Stimulated activated memory B cell treated with anti-CD40 and anti-IgM and Interleukin-4, amounts not matched to agents 10 μg/mL and 1 μg/mL and 100 μg/mL, for 72 hours (primary cell): ENCODE results near the gene SH3BGR.

Experiments used
- ATAC-seq: fragments of 150-1000 bp; cut with Tn5 transposase; 2 replicates; pipeline ENCODE4 v1.10.0; 2021
- H3K27ac Mint-ChIP-seq: one replicate; pipeline ENCODE4 v1.8.0; 2022; ENCODE audit warnings: mild to moderate bottlenecking, mixed read lengths
- H3K27me3 Mint-ChIP-seq: one replicate; pipeline ENCODE4 v1.8.0; 2022; ENCODE audit warnings: mixed read lengths
- H3K36me3 Mint-ChIP-seq: one replicate; pipeline ENCODE4 v1.8.0; 2022; ENCODE audit warnings: mixed read lengths
- H3K4me1 Mint-ChIP-seq: one replicate; pipeline ENCODE4 v1.8.0; 2022; ENCODE audit warnings: mixed read lengths
- H3K4me3 Mint-ChIP-seq: one replicate; pipeline ENCODE4 v1.8.0; 2022; ENCODE audit warnings: mild to moderate bottlenecking, moderate library complexity, mixed read lengths
- H3K9me3 Mint-ChIP-seq: one replicate; pipeline ENCODE4 v1.8.0; 2022; ENCODE audit warnings: mixed read lengths

The SH3BGR gene

GRCh38 chr21:39447264-39447663 lies 4.5 kb upstream of the SH3BGR start:
- Mint-ChIP-seq H3K27me3 (peaks cover 21% of the 10 kb centered on the region), H3K36me3 (no peaks in the 10 kb centered on the region), H3K4me3 (no peak overlapping the region), H3K27ac (no peak overlapping the region), H3K4me1 (peaks cover 11% of the 10 kb centered on the region), H3K9me3 (no peaks in the 10 kb centered on the region)
- no peak for ATAC-seq

DNA sequence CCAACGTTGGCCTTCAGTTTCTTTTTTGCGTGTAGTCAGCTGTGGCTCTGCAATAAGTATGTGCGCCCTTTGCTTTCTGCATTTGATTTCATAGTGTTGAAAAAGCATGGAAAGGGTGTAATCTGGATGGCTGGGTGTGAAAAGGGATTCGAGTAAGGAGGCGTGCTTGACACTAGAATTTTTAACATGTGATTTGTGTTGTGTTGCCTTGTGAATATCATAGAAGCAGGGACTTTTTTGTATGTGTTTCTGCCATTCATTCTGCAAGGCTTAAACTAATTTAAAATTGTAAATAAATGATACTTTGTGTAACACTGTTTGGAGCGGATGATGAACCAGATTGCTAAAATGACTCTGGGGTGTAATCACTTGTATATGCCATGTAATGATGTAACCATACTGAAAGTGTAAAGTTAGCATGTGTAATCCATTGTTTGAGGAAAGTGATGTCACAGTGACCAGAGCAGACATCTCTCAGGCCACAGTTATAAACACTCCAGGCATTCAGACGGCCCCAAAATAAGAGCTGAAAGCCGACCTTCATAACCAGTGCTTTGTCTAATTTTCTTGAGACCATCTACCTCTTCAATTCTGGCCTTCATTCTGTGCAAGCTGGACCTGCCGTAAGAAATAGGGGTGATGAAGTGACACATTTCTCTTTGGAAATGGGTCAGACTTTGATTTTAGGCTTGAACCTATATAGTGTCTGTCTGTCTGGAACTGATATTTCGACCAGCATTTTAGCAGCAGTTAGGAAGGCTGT lies 618 bp downstream of the SH3BGR start:
- H3K4me3 Mint-ChIP-seq, result no peak overlapping the region
- H3K9me3 Mint-ChIP-seq, result no peaks in the 10 kb centered on the region
- H3K27me3 Mint-ChIP-seq, result peaks cover 8% of the 10 kb centered on the region
- no peaks in the 10 kb centered on the region for H3K36me3 Mint-ChIP-seq
- no peak for ATAC-seq
- H3K4me1 Mint-ChIP-seq, result no peaks in the 10 kb centered on the region
- no peak overlapping the region for H3K27ac Mint-ChIP-seq

DNA sequence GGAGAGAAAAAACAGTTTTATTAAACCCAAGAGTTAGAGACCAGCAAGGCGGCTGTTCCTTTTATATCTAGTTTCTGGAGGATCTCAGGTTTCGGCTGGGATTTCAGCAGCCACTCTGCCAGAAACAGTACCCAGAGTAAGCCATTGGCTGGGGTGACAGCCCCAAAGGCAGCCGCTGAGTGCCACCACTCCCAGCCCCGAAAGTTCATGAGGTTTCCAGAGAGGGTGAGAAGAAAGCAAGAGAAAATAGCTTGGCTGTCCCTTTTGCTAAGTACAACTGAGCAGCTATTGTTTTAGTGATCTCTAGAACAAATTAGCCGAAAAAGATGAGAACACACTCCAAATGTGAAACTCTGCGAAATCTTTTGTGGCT lies 1.2 kb downstream of the SH3BGR start:
- H3K9me3 Mint-ChIP-seq, result no peaks in the 10 kb centered on the region
- H3K27me3 Mint-ChIP-seq, result peaks cover 8% of the 10 kb centered on the region
- no peaks in the 10 kb centered on the region for H3K36me3 Mint-ChIP-seq
- H3K4me1 Mint-ChIP-seq, result no peaks in the 10 kb centered on the region
- H3K4me3 Mint-ChIP-seq, result no peak overlapping the region
- no peak overlapping the region for H3K27ac Mint-ChIP-seq
- ATAC-seq, result no peak

DNA sequence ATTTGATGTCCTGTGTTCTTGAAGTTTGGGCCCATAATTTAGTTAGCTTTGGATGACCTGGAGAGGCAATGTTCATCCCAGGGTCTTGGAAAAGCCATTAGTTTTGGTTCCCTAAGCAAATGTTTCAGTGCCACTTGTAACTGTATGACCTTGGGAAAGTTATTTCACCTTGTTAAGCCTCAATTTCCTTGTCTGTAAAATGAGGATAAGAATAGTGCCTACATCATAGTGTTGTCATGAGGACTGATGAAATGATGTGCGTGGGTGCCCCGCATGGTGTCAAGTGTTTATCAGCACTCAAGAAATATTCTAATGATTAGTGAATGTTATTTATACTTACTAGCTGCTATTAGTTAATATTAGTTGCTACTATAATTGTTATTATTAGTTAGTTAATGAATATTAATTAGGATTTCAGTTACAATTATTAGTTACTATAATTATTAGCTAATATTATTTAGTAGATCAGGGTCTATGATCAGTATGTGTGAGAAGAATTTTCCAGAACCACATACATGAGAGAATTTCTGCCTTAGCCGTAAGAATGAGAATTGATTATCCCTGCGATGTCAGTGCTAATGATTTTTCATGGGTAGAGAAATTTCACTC lies 1.9 kb downstream of the SH3BGR start:
- H3K27ac Mint-ChIP-seq, result no peak overlapping the region
- ATAC-seq, result no peak
- H3K27me3 Mint-ChIP-seq, result peaks cover 8% of the 10 kb centered on the region
- no peaks in the 10 kb centered on the region for H3K36me3 Mint-ChIP-seq
- H3K9me3 Mint-ChIP-seq, result no peaks in the 10 kb centered on the region
- H3K4me1 Mint-ChIP-seq, result no peaks in the 10 kb centered on the region
- no peak overlapping the region for H3K4me3 Mint-ChIP-seq

- peaks cover 6% of the 10 kb centered on the region for H3K27me3 Mint-ChIP-seq
- ATAC-seq, result peak; percentile 51
- no peaks in the 10 kb centered on the region for H3K4me1 Mint-ChIP-seq
- no peak overlapping the region for H3K27ac Mint-ChIP-seq
- H3K9me3 Mint-ChIP-seq, result no peaks in the 10 kb centered on the region
- no peaks in the 10 kb centered on the region for H3K36me3 Mint-ChIP-seq
- H3K4me3 Mint-ChIP-seq, result no peak overlapping the region
Measured at GRCh38 chr21:39454949-39455668, 3.3 kb downstream of the SH3BGR start.

DNA sequence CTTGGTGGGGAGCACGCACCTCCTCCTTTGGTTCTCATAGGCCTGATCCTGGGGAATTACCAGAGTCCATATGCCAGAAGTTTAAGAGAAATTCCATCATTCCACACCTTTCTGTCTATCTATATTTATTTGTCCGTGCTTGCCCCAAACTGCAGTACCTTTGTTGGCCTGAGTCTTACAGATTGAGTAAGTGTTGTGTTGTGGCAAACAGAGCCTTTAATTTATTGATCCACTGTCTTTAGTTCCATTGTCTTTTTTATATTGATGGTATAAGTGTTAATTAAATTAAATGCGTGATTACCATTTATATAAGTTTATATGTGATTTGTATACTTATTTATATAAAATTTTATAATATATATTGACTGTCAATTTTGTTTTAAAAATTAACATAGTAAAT lies 4.9 kb downstream of the SH3BGR start:
- no peaks in the 10 kb centered on the region for H3K9me3 Mint-ChIP-seq

GRCh38 chr21:39461419-39461818 lies 9.6 kb downstream of the SH3BGR start:
- no peak for ATAC-seq
- Mint-ChIP-seq H3K27me3 (no peaks in the 10 kb centered on the region), H3K4me1 (no peaks in the 10 kb centered on the region), H3K4me3 (no peak overlapping the region), H3K36me3 (peaks cover 8% of the 10 kb centered on the region), H3K27ac (no peak overlapping the region), H3K9me3 (peaks cover 2% of the 10 kb centered on the region)

More for the DNA sequence above, 4.9 kb downstream of the SH3BGR start:
- Mint-ChIP-seq H3K36me3 (no peaks in the 10 kb centered on the region), H3K4me3 (no peak overlapping the region), H3K27me3 (no peaks in the 10 kb centered on the region), H3K27ac (no peak overlapping the region), H3K4me1 (no peaks in the 10 kb centered on the region)
- ATAC-seq, result no peak

GRCh38 chr21:39463308-39463707 lies 11.5 kb downstream of the SH3BGR start:
- H3K4me1 Mint-ChIP-seq, result no peaks in the 10 kb centered on the region
- ATAC-seq, result no peak
- H3K27ac Mint-ChIP-seq, result no peak overlapping the region
- peaks cover 3% of the 10 kb centered on the region for H3K9me3 Mint-ChIP-seq
- peaks cover 10% of the 10 kb centered on the region for H3K36me3 Mint-ChIP-seq
- no peak overlapping the region for H3K4me3 Mint-ChIP-seq
- H3K27me3 Mint-ChIP-seq, result no peaks in the 10 kb centered on the region

- H3K4me3 Mint-ChIP-seq, result no peak overlapping the region
- H3K36me3 Mint-ChIP-seq, result peaks cover 10% of the 10 kb centered on the region
- ATAC-seq, result no peak
- H3K4me1 Mint-ChIP-seq, result no peaks in the 10 kb centered on the region
- no peak overlapping the region for H3K27ac Mint-ChIP-seq
- H3K9me3 Mint-ChIP-seq, result peaks cover 5% of the 10 kb centered on the region
- peaks cover 9% of the 10 kb centered on the region for H3K27me3 Mint-ChIP-seq
Measured at GRCh38 chr21:39466584-39466983, 14.8 kb downstream of the SH3BGR start.

DNA sequence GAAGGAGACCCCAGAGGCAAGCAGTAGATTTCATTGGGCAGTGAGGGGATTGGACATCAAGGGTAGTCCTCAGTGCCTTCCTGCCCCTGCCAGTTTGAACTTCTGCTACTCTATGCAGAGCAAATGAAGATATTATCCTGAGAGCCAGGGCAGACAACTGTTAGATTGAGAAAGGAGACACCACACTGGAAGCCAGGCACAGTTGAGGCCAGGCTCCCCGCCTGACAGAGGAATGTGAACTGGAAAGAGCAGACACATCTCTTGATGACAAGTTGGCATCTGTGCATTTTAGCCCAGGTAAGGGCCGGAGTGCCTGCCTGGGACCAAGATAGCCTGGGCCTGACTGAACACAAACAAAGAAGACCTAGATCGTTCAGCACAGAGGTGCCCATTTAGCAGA lies 16.0 kb downstream of the SH3BGR start:
- no peak overlapping the region for H3K27ac Mint-ChIP-seq
- peaks cover 5% of the 10 kb centered on the region for H3K9me3 Mint-ChIP-seq
- ATAC-seq, result no peak
- peaks cover 10% of the 10 kb centered on the region for H3K36me3 Mint-ChIP-seq
- peaks cover 9% of the 10 kb centered on the region for H3K27me3 Mint-ChIP-seq
- H3K4me3 Mint-ChIP-seq, result no peak overlapping the region
- H3K4me1 Mint-ChIP-seq, result no peaks in the 10 kb centered on the region

DNA sequence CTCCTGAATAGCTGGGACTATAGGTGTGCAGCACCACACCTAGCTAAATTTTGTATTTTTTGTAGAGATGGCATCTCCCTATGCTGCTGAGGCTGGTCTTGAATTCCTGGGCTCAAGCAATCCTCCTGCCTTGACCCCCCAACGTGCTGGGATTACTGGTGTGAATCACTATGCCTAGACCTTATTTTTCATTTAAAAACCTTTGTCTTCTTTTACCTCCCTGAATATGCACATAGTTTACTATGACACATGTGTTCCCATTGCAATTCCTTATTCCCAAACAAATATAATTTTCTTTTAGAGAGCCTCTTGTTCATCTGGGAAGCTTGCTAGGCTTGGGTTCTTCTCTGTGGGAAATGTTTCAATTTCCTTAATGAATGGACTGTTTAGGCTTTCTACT lies 16.8 kb downstream of the SH3BGR start:
- peaks cover 9% of the 10 kb centered on the region for H3K27me3 Mint-ChIP-seq
- no peaks in the 10 kb centered on the region for H3K4me1 Mint-ChIP-seq
- H3K36me3 Mint-ChIP-seq, result peaks cover 10% of the 10 kb centered on the region
- peaks cover 5% of the 10 kb centered on the region for H3K9me3 Mint-ChIP-seq
- no peak overlapping the region for H3K4me3 Mint-ChIP-seq
- ATAC-seq, result no peak
- no peak overlapping the region for H3K27ac Mint-ChIP-seq

- no peaks in the 10 kb centered on the region for H3K4me1 Mint-ChIP-seq
- no peak for ATAC-seq
- H3K27ac Mint-ChIP-seq, result no peak overlapping the region
- peaks cover 6% of the 10 kb centered on the region for H3K36me3 Mint-ChIP-seq
- peaks cover 9% of the 10 kb centered on the region for H3K27me3 Mint-ChIP-seq
- no peak overlapping the region for H3K4me3 Mint-ChIP-seq
- peaks cover 3% of the 10 kb centered on the region for H3K9me3 Mint-ChIP-seq
Measured at GRCh38 chr21:39471598-39471997, 19.8 kb downstream of the SH3BGR start.

DNA sequence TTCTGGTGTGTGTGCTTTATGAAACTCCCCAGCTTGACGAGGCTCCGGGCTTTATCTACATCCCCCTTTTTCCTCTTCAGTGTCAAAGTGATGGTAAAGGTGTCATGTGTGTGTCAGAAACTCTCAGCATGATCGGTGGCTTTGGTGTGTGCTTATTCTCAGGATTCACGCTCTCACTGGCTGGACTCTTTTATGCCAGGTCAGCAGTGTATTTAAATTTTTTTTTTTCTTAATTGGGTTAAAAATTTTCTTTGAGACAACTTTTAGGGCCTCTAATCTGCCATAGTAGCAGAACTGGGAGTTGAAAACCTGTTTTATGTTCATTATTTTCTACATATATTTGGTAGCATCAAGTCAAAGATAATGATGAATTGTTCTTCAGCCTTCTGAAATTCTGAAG lies 21.0 kb downstream of the SH3BGR start:
- no peak for ATAC-seq

GRCh38 chr21:39474611-39475010 lies 22.8 kb downstream of the SH3BGR start:
- Mint-ChIP-seq H3K27me3 (peaks cover 9% of the 10 kb centered on the region), H3K9me3 (peaks cover 3% of the 10 kb centered on the region), H3K27ac (no peak overlapping the region), H3K4me1 (no peaks in the 10 kb centered on the region), H3K4me3 (no peak overlapping the region), H3K36me3 (peaks cover 5% of the 10 kb centered on the region)
- ATAC-seq, result no peak

More for the DNA sequence above, 21.0 kb downstream of the SH3BGR start:
- peaks cover 3% of the 10 kb centered on the region for H3K9me3 Mint-ChIP-seq
- no peak overlapping the region for H3K27ac Mint-ChIP-seq
- H3K4me1 Mint-ChIP-seq, result no peaks in the 10 kb centered on the region
- H3K4me3 Mint-ChIP-seq, result no peak overlapping the region
- peaks cover 5% of the 10 kb centered on the region for H3K36me3 Mint-ChIP-seq
- peaks cover 9% of the 10 kb centered on the region for H3K27me3 Mint-ChIP-seq

- Mint-ChIP-seq H3K36me3 (peaks cover 5% of the 10 kb centered on the region), H3K27ac (no peak overlapping the region), H3K9me3 (no peaks in the 10 kb centered on the region), H3K4me3 (no peak overlapping the region), H3K27me3 (peaks cover 11% of the 10 kb centered on the region), H3K4me1 (no peaks in the 10 kb centered on the region)
- ATAC-seq, result no peak
Measured at GRCh38 chr21:39479164-39479813, 27.5 kb downstream of the SH3BGR start.
